Right atrium auricular region (tissue), 2 donors: ENCODE results near the gene SPOCK1. TPM values are rescaled to one million over a fixed set of nuclear protein-coding genes. Genes with fewer than 3 reads are reported as not detected.
A peak's percentile ranks its signal among the peaks of the same experiment; 100 is the strongest.

Source experiments
- DNase-seq: peaks from one replicate; pipeline ENCODE4 v3.0.0-alpha.2; 2019; ENCODE audit warnings: low spot score
- H3K27ac ChIP-seq, 2 donors: fragments of 200-600 bp; sonication (generic); 1 replicate in 1 of 2; 2 replicates in 1 of 2; pipeline ENCODE4 v1.5.1; 2016 to 2019
- H3K27me3 ChIP-seq, 2 donors: fragments of 200-600 bp; sonication (generic); one replicate each; pipeline versions ENCODE4 v1.5.1 to v1.6.0; 2017 to 2019
- H3K36me3 ChIP-seq: fragments of 200-600 bp; sonication (generic); one replicate; pipeline ENCODE4 v1.5.1; 2016
- H3K4me1 ChIP-seq, 2 donors: fragments of 200-600 bp; sonication (generic); one replicate each; pipeline versions ENCODE4 v1.5.1 to v1.6.0; 2017 to 2019
- H3K4me3 ChIP-seq, 2 donors: fragments of 200-600 bp; sonication (generic); 1 replicate in 1 of 2; 2 replicates in 1 of 2; pipeline ENCODE4 v1.5.1; 2017 to 2019; ENCODE audit warnings: mild to moderate bottlenecking in 1 of 2, moderate library complexity in 1 of 2
- H3K9me3 ChIP-seq, 2 donors: fragments of 200-600 bp; sonication (generic); one replicate each; pipeline ENCODE4 v1.5.1; 2019
- CTCF ChIP-seq, 2 donors: fragments of 200-600 bp; sonication (generic); IDR thresholded peaks; one replicate each; pipeline ENCODE4 v1.5.1; 2019; ENCODE audit warnings: antibody characterized with exemption in 2 of 2
- total RNA-seq, 2 donors: library from RNA; depleted of rRNA; stranded (reverse); fragments of >200 nt; gene quantifications; one replicate each; pipeline ENCODE4 v1.1.0, GENCODE V29; 2016

SPOCK1 gene
- total RNA-seq, 2 donors from 2014 or later: 59.8 to 84.5 TPM

- DNase-seq: no peak
- Histone ChIP-seq H3K4me3 (no peak overlapping the region), H3K27me3 (no peaks in the 10 kb centered on the region), H3K4me1 (peaks cover 0 to 15% of the 10 kb centered on the region in 2 donors), H3K27ac (no peak overlapping the region), H3K36me3 (no peaks in the 10 kb centered on the region), H3K9me3 (no peaks in the 10 kb centered on the region)
- TF ChIP-seq CTCF (IDR thresholded peaks at IDR 0.05): no peak
Observed at GRCh38 chr5:137345396-137345795, 153.7 kb downstream of the SPOCK1 start.

GRCh38 chr5:137344723-137345322, 154.3 kb downstream of the SPOCK1 start:
- Histone ChIP-seq H3K4me3 (no peak overlapping the region), H3K36me3 (no peaks in the 10 kb centered on the region), H3K27ac (no peak overlapping the region), H3K4me1 (peaks cover 0 to 15% of the 10 kb centered on the region in 2 donors), H3K27me3 (no peaks in the 10 kb centered on the region), H3K9me3 (no peaks in the 10 kb centered on the region)
- DNase-seq: peak; percentile 62
- peak; percentile 64 to 73 for TF ChIP-seq CTCF (IDR thresholded peaks at IDR 0.05)

- no peaks in the 10 kb centered on the region for H3K9me3 ChIP-seq
Observed at GRCh38 chr5:137344021-137344420, 155.1 kb downstream of the SPOCK1 start.

GRCh38 chr5:137342764-137343163, 156.4 kb downstream of the SPOCK1 start:
- TF ChIP-seq CTCF (IDR thresholded peaks at IDR 0.05): no peak
- peaks cover 0 to 15% of the 10 kb centered on the region in 2 donors for H3K4me1 ChIP-seq

More at GRCh38 chr5:137344021-137344420, 155.1 kb downstream of the SPOCK1 start:
- no peak for DNase-seq
- Histone ChIP-seq H3K36me3 (no peaks in the 10 kb centered on the region), H3K27me3 (no peaks in the 10 kb centered on the region), H3K27ac (no peak overlapping the region), H3K4me3 (no peak overlapping the region), H3K4me1 (peaks cover 0 to 15% of the 10 kb centered on the region in 2 donors)
- TF ChIP-seq CTCF (IDR thresholded peaks at IDR 0.05): no peak

GRCh38 chr5:137341831-137342230, 157.3 kb downstream of the SPOCK1 start:
- Histone ChIP-seq H3K4me3 (no peak overlapping the region), H3K27me3 (no peaks in the 10 kb centered on the region), H3K9me3 (no peaks in the 10 kb centered on the region), H3K4me1 (peaks cover 0 to 15% of the 10 kb centered on the region in 2 donors), H3K36me3 (no peaks in the 10 kb centered on the region), H3K27ac (no peak overlapping the region)
- no peak for TF ChIP-seq CTCF (IDR thresholded peaks at IDR 0.05)
- no peak for DNase-seq

More at GRCh38 chr5:137342764-137343163, 156.4 kb downstream of the SPOCK1 start:
- Histone ChIP-seq H3K4me3 (no peak overlapping the region), H3K27ac (no peak overlapping the region), H3K36me3 (no peaks in the 10 kb centered on the region), H3K27me3 (no peaks in the 10 kb centered on the region), H3K9me3 (no peaks in the 10 kb centered on the region)
- no peak for DNase-seq

- TF ChIP-seq CTCF (IDR thresholded peaks at IDR 0.05): no peak
Observed at GRCh38 chr5:137340881-137341280, 158.2 kb downstream of the SPOCK1 start.

More at GRCh38 chr5:137340881-137341280, 158.2 kb downstream of the SPOCK1 start:
- no peak for DNase-seq
- no peak overlapping the region for H3K4me3 ChIP-seq
- H3K27ac ChIP-seq: no peak overlapping the region
- H3K27me3 ChIP-seq: no peaks in the 10 kb centered on the region
- H3K36me3 ChIP-seq: no peaks in the 10 kb centered on the region
- peaks cover 0 to 15% of the 10 kb centered on the region in 2 donors for H3K4me1 ChIP-seq
- no peaks in the 10 kb centered on the region for H3K9me3 ChIP-seq
